MM.1S (cell line): Measurements from ENCODE around the gene OTOL1.

Source experiments
- DNase-seq: peaks from one replicate; pipeline ENCODE4 v3.0.0-alpha.2; 2015
- H2AFZ ChIP-seq: fragments of 300-600 bp; sonication (generic); 2 replicates; pipeline ENCODE4 v1.6.0; 2016; ENCODE audit warnings: antibody characterized with exemption, low read length
- H3F3A ChIP-seq: fragments of 300-600 bp; sonication (generic); 2 replicates; pipeline ENCODE4 v1.6.1; 2016; ENCODE audit warnings: mild to moderate bottlenecking, antibody characterized with exemption, low read length, moderate library complexity, mixed read lengths; ENCODE audit not compliant: insufficient read depth
- H3K27ac ChIP-seq: fragments of 300-600 bp; sonication (generic); 2 replicates; pipeline ENCODE4 v1.5.1; 2016; ENCODE audit warnings: mild to moderate bottlenecking, low read length
- H3K27me3 ChIP-seq: fragments of 300-600 bp; sonication (generic); replicated peaks from 2 replicates; pipeline ENCODE4 v1.6.0; 2016; ENCODE audit warnings: low read length; ENCODE audit not compliant: insufficient read depth
- H3K36me3 ChIP-seq: fragments of 300-600 bp; sonication (generic); replicated peaks from 2 replicates; pipeline ENCODE4 v1.6.1; 2016; ENCODE audit warnings: mild to moderate bottlenecking, low read length, mixed read lengths; ENCODE audit not compliant: insufficient read depth
- H3K4me1 ChIP-seq: fragments of 300-600 bp; sonication (generic); 2 replicates; pipeline ENCODE4 v1.6.1; 2016; ENCODE audit warnings: low read length, mixed read lengths
- H3K4me2 ChIP-seq: fragments of 300-600 bp; sonication (generic); 2 replicates; pipeline ENCODE4 v1.6.0; 2016; ENCODE audit warnings: low read depth, low read length
- H3K4me3 ChIP-seq: fragments of 300-600 bp; sonication (generic); 2 replicates; pipeline ENCODE4 v1.5.1; 2016; ENCODE audit warnings: low read length, mixed read lengths
- H3K79me2 ChIP-seq: fragments of 300-600 bp; sonication (generic); 2 replicates; pipeline ENCODE4 v1.6.1; 2016; ENCODE audit warnings: mixed run types, low read length, mixed read lengths
- H3K9ac ChIP-seq: fragments of 300-600 bp; sonication (generic); 2 replicates; pipeline ENCODE4 v1.6.1; 2016; ENCODE audit warnings: low read length, mixed read lengths
- H3K9me2 ChIP-seq: fragments of 300-600 bp; sonication (generic); replicated peaks from 2 replicates; pipeline ENCODE4 v1.6.1; 2016; ENCODE audit warnings: mild to moderate bottlenecking, low read length, mixed read lengths; ENCODE audit not compliant: insufficient read depth
- H3K9me3 ChIP-seq: fragments of 300-600 bp; sonication (generic); replicated peaks from 2 replicates; pipeline ENCODE4 v1.6.1; 2016; ENCODE audit warnings: mild to moderate bottlenecking, low read length, mixed read lengths; ENCODE audit not compliant: insufficient read depth
- H4K20me1 ChIP-seq: fragments of 300-600 bp; sonication (generic); 2 replicates; pipeline ENCODE4 v1.6.1; 2016; ENCODE audit warnings: mild to moderate bottlenecking, low read length, moderate library complexity, mixed read lengths; ENCODE audit not compliant: insufficient read depth
- CTCF ChIP-seq: fragments of 300-600 bp; sonication (generic); IDR thresholded peaks from 2 replicates; pipeline ENCODE4 v1.5.1; 2016; ENCODE audit warnings: antibody characterized with exemption, low read length, mixed read lengths
- EZH2 ChIP-seq: fragments of 300-600 bp; sonication (generic); optimal IDR thresholded peaks from 2 replicates; pipeline ENCODE3; 2017; ENCODE audit warnings: low read depth, mild to moderate bottlenecking, antibody characterized with exemption, low read length, mixed read lengths
- EZH2phosphoT487 ChIP-seq: fragments of 300-600 bp; sonication (generic); IDR thresholded peaks from 2 replicates; pipeline ENCODE4 v1.6.1; 2018; ENCODE audit warnings: antibody characterized with exemption, low read length

OTOL1 gene

GRCh38 chr3:161454615-161455014, 42.0 kb upstream of the OTOL1 start:
- no peaks in the 10 kb centered on the region for H3K9me2 ChIP-seq
- H3F3A ChIP-seq: no peaks in the 10 kb centered on the region
- no peaks in the 10 kb centered on the region for H3K36me3 ChIP-seq
- H4K20me1 ChIP-seq: no peaks in the 10 kb centered on the region
- no peak overlapping the region for H3K4me3 ChIP-seq
- TF ChIP-seq EZH2phosphoT487: no peak
- no peak for TF ChIP-seq EZH2
- no peak for TF ChIP-seq CTCF
- no peaks in the 10 kb centered on the region for H3K4me1 ChIP-seq
- H3K4me2 ChIP-seq: no peak overlapping the region
- no peak overlapping the region for H3K9ac ChIP-seq
- H3K27ac ChIP-seq: no peak overlapping the region
- no peak overlapping the region for H2AFZ ChIP-seq
- no peaks in the 10 kb centered on the region for H3K9me3 ChIP-seq
- no peak for DNase-seq
- H3K27me3 ChIP-seq: no peaks in the 10 kb centered on the region
- no peaks in the 10 kb centered on the region for H3K79me2 ChIP-seq

- H2AFZ ChIP-seq: no peak overlapping the region
- no peaks in the 10 kb centered on the region for H3K4me1 ChIP-seq
- H3K4me3 ChIP-seq: no peak overlapping the region
- DNase-seq: no peak
- H3K9ac ChIP-seq: no peak overlapping the region
- H3K4me2 ChIP-seq: no peak overlapping the region
- H3K36me3 ChIP-seq: no peaks in the 10 kb centered on the region
- no peaks in the 10 kb centered on the region for H3K79me2 ChIP-seq
- no peaks in the 10 kb centered on the region for H3K27me3 ChIP-seq
- H4K20me1 ChIP-seq: no peaks in the 10 kb centered on the region
- H3K9me2 ChIP-seq: no peaks in the 10 kb centered on the region
- no peaks in the 10 kb centered on the region for H3K9me3 ChIP-seq
- H3K27ac ChIP-seq: no peak overlapping the region
- H3F3A ChIP-seq: no peaks in the 10 kb centered on the region
- TF ChIP-seq CTCF (no peak), EZH2phosphoT487 (no peak), EZH2 (no peak)
Observed at GRCh38 chr3:161455962-161456361, 40.6 kb upstream of the OTOL1 start.

- H3K27ac ChIP-seq: no peak overlapping the region
- DNase-seq: no peak
- no peaks in the 10 kb centered on the region for H3K9me3 ChIP-seq
- no peak overlapping the region for H3K9ac ChIP-seq
- H3K9me2 ChIP-seq: no peaks in the 10 kb centered on the region
- H3K4me1 ChIP-seq: no peaks in the 10 kb centered on the region
- no peaks in the 10 kb centered on the region for H3F3A ChIP-seq
- H2AFZ ChIP-seq: no peak overlapping the region
- no peak overlapping the region for H3K4me2 ChIP-seq
- H3K4me3 ChIP-seq: no peak overlapping the region
- no peaks in the 10 kb centered on the region for H3K36me3 ChIP-seq
- no peaks in the 10 kb centered on the region for H3K27me3 ChIP-seq
- H3K79me2 ChIP-seq: no peaks in the 10 kb centered on the region
- no peaks in the 10 kb centered on the region for H4K20me1 ChIP-seq
- no peak for TF ChIP-seq CTCF
- no peak for TF ChIP-seq EZH2phosphoT487
- no peak for TF ChIP-seq EZH2
Observed at GRCh38 chr3:161462138-161462537, 34.5 kb upstream of the OTOL1 start.
